Caco-2 (cell line): ENCODE measurements around the gene NADK. TPM values are rescaled to one million over a fixed set of nuclear protein-coding genes. Genes with fewer than 3 reads are reported as not detected.
"Not testable (repeated sequence)": the region's sequence is repeated elsewhere in the genome, so short reads cannot be mapped to it uniquely, and the experiment has no call there.

ENCODE experiments used
- BruUV-seq: library from RNA; stranded (reverse); fragments of 400-500 nt; replicated peaks from 2 replicates; lab custom pipeline; 2021; lab: Mats Ljungman, UMichigan
- CTCF ChIA-PET: fragments of 300-600 bp; sonication (Branson Sonifier 250); formaldehyde crosslinking; loops from one replicate; lab custom pipeline; 2022; ENCODE audit warnings: antibody characterized with exemption; lab: Charles Lee
- POLR2A ChIA-PET: fragments of 300-600 bp; sonication (Branson Sonifier 250); formaldehyde crosslinking; loops from one replicate; lab custom pipeline; 2022; ENCODE audit warnings: antibody characterized with exemption; lab: Charles Lee
- DNase-seq, 2 experiments: peaks; one replicate each; pipeline versions ENCODE4 v3.0.0 to v3.0.0-alpha.2; 2020 to 2022
- H3K27me3 ChIP-seq: replicated peaks from 2 replicates; pipeline ENCODE4 v1.6.0; 2011; ENCODE audit warnings: low read length; ENCODE audit not compliant: control insufficient read depth, insufficient read depth
- H3K36me3 ChIP-seq: 2 replicates; pipeline ENCODE4 v1.5.1; 2011; ENCODE audit warnings: low read length; ENCODE audit not compliant: control insufficient read depth, insufficient read depth
- H3K4me1 ChIP-seq: fragments of 250-450 bp; sonication (Bioruptor Pico); 2 replicates; pipeline ENCODE4 v1.5.1; 2020; ENCODE audit warnings: mild to moderate bottlenecking
- H3K4me3 ChIP-seq: 2 replicates; pipeline ENCODE4 v1.5.1; 2011; ENCODE audit warnings: low read depth, mild to moderate bottlenecking, control low read depth, low read length
- H3K9me3 ChIP-seq: fragments of 250-450 bp; sonication (Bioruptor Pico); 2 replicates; pipeline ENCODE4 v1.5.1; 2020; ENCODE audit warnings: mild to moderate bottlenecking, moderate library complexity
- H3K27ac Mint-ChIP-seq: one replicate; pipeline ENCODE4 v1.8.0; 2022; ENCODE audit warnings: mixed read lengths; ENCODE audit not compliant: unreplicated experiment
- H3K27me3 Mint-ChIP-seq: one replicate; pipeline ENCODE4 v1.8.0; 2022; ENCODE audit warnings: mixed read lengths; ENCODE audit not compliant: insufficient read depth, unreplicated experiment
- H3K36me3 Mint-ChIP-seq: one replicate; pipeline ENCODE4 v1.8.0; 2022; ENCODE audit warnings: mild to moderate bottlenecking, mixed read lengths; ENCODE audit not compliant: insufficient read depth, unreplicated experiment
- H3K4me1 Mint-ChIP-seq: one replicate; pipeline ENCODE4 v1.8.0; 2022; ENCODE audit warnings: low read depth, mixed read lengths; ENCODE audit not compliant: unreplicated experiment
- H3K4me3 Mint-ChIP-seq: one replicate; pipeline ENCODE4 v1.8.0; 2022; ENCODE audit warnings: mild to moderate bottlenecking, moderate library complexity, mixed read lengths; ENCODE audit not compliant: unreplicated experiment
- H3K9me3 Mint-ChIP-seq: one replicate; pipeline ENCODE4 v1.8.0; 2022; ENCODE audit warnings: mixed read lengths; ENCODE audit not compliant: unreplicated experiment
- intact Hi-C: fragments of 100-400 bp; cut with micrococcal nuclease; formaldehyde crosslinking; loops from one replicate; pipeline ENCODE4 v1.10.0; 2022; ENCODE audit not compliant: unreplicated experiment
- total RNA-seq: library from RNA; stranded (reverse); gene quantifications from 2 replicates; pipeline ENCODE4 v1.2.3, GENCODE V29; 2022
- TF ChIP-seq, protein P1 (sequence below), 2 experiments: fragments of 200-600 bp in 1 of 2; IDR thresholded peaks; 1 replicate in 1 of 2; 2 replicates in 1 of 2; pipeline versions ENCODE4 v1.5.1 to v1.8.0; 2011 to 2022; ENCODE audit warnings: antibody characterized with exemption in 1 of 2, control low read depth in 1 of 2, inconsistent platforms in 1 of 2, low read depth in 1 of 2, low read length in 1 of 2, mild to moderate bottlenecking in 1 of 2, moderate library complexity in 1 of 2; ENCODE audit not compliant: insufficient read depth in 1 of 2, severe bottlenecking in 1 of 2, unreplicated experiment in 1 of 2

NADK gene
- total RNA-seq, 1 experiment from 2014 or later = 85.8 TPM

DNA sequence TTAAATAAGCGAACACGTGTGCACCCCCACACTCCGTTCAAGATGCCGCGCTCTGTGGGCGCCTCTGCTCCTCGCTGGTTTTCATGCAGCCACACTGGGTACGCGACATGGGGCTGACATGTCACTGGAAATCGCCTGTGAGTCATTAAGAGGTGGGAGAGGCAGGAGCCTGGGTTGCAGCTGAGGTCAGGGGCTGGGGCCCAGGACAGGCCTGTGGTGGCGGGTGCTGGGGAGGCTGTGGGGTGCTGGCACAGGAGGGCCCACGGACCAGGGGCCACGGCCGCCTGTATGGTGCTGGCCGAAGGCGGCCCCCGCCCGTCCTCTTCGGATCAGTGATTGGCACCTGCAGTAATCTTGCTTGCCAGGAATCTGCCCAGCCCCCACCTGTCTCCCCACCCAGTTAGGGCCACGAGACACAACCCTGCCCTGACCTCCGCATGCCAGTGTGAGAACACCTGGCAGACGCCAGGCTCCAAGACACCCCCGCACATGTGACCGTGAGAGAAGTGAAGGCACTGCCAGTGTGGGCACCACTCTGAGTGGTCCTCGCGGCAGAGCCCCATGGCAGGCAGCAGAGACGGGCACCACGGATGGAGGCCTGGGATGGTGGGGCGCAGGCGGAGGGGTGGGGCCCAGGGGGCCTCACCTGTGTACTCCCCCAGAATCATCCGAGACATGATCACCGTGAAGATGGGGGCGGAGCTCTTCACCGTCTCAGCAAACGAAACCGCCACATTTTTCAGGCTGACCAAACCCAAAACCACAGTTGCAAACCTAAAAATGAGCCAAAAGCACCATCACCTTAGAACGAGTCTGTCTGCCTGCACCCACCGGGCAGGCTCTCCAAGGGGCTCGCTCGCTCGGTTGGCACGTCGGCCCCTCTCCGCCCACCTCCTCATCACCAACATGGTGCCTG lies 40.3 kb downstream of the NADK start:
- POLR2A ChIA-PET, H3K9me3 Mint-ChIP-seq, H3K4me1 ChIP-seq, H3K27ac Mint-ChIP-seq, H3K36me3 ChIP-seq, H3K9me3 ChIP-seq, DNase-seq, CTCF ChIA-PET, BruUV-seq, H3K4me3 ChIP-seq, H3K27me3 Mint-ChIP-seq, H3K4me1 Mint-ChIP-seq, H3K4me3 Mint-ChIP-seq, H3K27me3 ChIP-seq, intact Hi-C loops: not testable (repeated sequence)
- H3K36me3 Mint-ChIP-seq = peaks cover 16% of the 10 kb centered on the region

DNA sequence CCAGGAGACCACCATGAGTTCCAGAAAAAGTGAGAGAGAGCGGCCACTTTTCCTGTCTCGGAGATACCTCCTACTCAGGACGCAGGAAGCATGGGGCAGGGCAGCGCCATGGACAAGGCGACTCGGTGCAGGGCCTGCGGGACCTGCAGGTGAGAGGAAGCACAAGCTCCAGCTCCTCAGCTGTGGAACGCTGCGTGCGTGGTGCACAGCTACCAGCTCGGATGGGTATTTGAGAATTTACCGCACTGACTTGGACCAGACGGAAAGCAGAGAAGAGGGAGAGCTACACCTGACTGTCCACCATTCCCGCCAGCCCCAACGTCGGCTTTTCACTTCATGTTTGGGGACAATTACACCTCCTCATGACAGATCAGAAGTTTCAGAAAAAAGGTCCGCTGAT lies 45.9 kb downstream of the NADK start:
- CTCF ChIA-PET = no interaction called here
- H3K27ac Mint-ChIP-seq = no peak overlapping the region
- POLR2A ChIA-PET = no interaction called here

DNA sequence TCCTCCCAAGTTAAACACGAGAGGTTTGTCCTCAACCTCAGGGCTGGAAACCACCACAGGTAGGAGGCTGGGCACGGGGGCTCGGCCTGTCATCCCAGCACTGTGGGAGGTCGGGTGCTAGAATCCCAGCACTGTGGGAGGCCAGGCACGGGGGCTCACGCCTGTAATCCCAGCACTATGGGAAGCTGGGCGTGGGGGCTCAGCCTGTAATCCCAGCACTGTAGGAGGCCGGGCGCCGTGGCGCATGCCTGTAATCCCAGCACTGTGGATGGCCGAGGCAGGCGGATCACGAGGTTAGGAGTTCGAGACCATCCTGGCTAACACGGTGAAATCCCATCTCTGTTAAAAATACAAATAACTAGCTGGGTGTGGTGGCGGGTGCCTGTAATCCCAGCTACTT lies 47.4 kb downstream of the NADK start:
- Mint-ChIP-seq H3K36me3 (peaks cover 21% of the 10 kb centered on the region), H3K27me3 (no peaks in the 10 kb centered on the region), H3K4me3 (no peak overlapping the region), H3K4me1 (no peaks in the 10 kb centered on the region), H3K27ac (no peak overlapping the region), H3K9me3 (no peaks in the 10 kb centered on the region)
- DNase-seq = no peak
- Histone ChIP-seq H3K9me3 (no peaks in the 10 kb centered on the region), H3K4me3 (no peak overlapping the region), H3K36me3 (no peaks in the 10 kb centered on the region), H3K4me1 (no peaks in the 10 kb centered on the region), H3K27me3 (no peaks in the 10 kb centered on the region)
- POLR2A ChIA-PET = no interaction called here
- TF ChIP-seq, protein P1, sequence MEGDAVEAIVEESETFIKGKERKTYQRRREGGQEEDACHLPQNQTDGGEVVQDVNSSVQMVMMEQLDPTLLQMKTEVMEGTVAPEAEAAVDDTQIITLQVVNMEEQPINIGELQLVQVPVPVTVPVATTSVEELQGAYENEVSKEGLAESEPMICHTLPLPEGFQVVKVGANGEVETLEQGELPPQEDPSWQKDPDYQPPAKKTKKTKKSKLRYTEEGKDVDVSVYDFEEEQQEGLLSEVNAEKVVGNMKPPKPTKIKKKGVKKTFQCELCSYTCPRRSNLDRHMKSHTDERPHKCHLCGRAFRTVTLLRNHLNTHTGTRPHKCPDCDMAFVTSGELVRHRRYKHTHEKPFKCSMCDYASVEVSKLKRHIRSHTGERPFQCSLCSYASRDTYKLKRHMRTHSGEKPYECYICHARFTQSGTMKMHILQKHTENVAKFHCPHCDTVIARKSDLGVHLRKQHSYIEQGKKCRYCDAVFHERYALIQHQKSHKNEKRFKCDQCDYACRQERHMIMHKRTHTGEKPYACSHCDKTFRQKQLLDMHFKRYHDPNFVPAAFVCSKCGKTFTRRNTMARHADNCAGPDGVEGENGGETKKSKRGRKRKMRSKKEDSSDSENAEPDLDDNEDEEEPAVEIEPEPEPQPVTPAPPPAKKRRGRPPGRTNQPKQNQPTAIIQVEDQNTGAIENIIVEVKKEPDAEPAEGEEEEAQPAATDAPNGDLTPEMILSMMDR (IDR thresholded peaks at IDR 0.05; ENCODE audit: insufficient read depth in 1 of 2, low read depth in 1 of 2, low read length in 1 of 2, severe bottlenecking in 1 of 2, unreplicated experiment in 1 of 2) = no peak
- CTCF ChIA-PET = no interaction called here
- BruUV-seq = no TSS peak
- intact Hi-C loops = no loop called here

More for the DNA sequence above, 45.9 kb downstream of the NADK start:
- no peaks in the 10 kb centered on the region for H3K4me1 Mint-ChIP-seq
- Histone ChIP-seq H3K4me3 (no peak overlapping the region), H3K4me1 (no peaks in the 10 kb centered on the region), H3K27me3 (no peaks in the 10 kb centered on the region), H3K9me3 (no peaks in the 10 kb centered on the region), H3K36me3 (no peaks in the 10 kb centered on the region)
- TF ChIP-seq, protein P1 (IDR thresholded peaks at IDR 0.05; ENCODE audit: insufficient read depth in 1 of 2, low read depth in 1 of 2, low read length in 1 of 2, severe bottlenecking in 1 of 2, unreplicated experiment in 1 of 2) = no peak
- no peaks in the 10 kb centered on the region for H3K27me3 Mint-ChIP-seq
- BruUV-seq = no TSS peak
- H3K9me3 Mint-ChIP-seq = no peaks in the 10 kb centered on the region
- no peak overlapping the region for H3K4me3 Mint-ChIP-seq
- intact Hi-C loops = no loop called here
- DNase-seq = no peak
- H3K36me3 Mint-ChIP-seq = peaks cover 18% of the 10 kb centered on the region

DNA sequence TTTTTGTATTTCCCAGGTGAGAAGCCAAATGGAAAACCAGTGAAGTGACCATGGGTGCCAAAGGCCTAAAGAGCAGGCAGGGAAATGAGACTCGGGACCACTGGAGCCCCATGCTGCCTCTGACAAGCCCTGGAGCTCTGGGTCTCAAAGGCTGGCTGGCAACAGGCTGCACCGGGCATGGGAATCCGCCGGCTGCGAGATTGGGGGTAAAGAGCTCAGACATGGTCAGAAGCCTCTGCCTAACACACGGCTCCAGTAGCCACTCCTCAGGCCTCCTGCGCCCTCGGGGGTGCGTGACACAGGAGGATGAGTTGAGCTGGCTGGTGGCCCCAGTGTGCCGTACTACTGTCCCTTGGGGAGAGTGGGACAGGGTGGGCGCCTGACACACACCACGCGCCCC lies 48.0 kb downstream of the NADK start:
- H3K4me1 Mint-ChIP-seq, H3K27me3 Mint-ChIP-seq, H3K9me3 ChIP-seq, H3K9me3 Mint-ChIP-seq, H3K27me3 ChIP-seq, POLR2A ChIA-PET, CTCF ChIA-PET, H3K4me1 ChIP-seq, H3K27ac Mint-ChIP-seq, H3K4me3 ChIP-seq, intact Hi-C loops, H3K4me3 Mint-ChIP-seq, H3K36me3 ChIP-seq, DNase-seq, BruUV-seq: not testable (repeated sequence)
- H3K36me3 Mint-ChIP-seq = peaks cover 21% of the 10 kb centered on the region

DNA sequence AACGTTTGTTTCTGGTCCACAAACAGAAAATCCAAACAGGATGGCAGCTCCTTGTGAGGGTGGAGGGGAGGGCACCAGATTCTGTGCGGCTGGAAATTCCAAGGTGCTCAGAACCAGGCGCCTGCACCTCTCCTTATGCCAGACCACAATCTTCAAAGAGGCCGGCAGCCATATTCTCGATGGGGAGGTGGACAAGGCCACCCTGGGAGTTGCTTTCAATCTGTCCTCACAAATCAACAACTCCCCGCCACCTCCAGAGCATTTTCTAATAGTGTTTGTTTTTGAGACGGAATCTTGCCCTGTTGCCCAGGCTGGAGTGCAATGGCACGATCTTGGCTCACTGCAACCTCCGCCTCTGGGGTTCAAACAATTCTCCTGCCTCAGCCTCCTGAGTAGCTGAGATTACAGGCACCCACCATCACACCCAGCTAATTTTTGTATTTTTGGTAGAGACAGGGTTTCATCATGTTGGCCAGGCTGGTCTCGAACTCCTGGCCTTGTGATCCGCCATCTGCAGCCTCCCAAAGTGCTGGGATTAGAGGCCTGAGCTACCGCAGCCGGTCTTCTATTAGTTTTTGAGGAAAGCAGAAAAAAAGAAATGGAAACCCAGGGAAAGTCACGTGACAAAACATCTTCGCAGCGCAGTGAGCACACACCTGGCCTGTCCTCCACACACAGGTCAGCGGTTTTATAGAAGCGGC lies 49.0 kb downstream of the NADK start:
- H3K27me3 ChIP-seq, DNase-seq, POLR2A ChIA-PET, H3K27ac Mint-ChIP-seq, BruUV-seq, H3K27me3 Mint-ChIP-seq, H3K4me1 Mint-ChIP-seq, H3K9me3 Mint-ChIP-seq, H3K9me3 ChIP-seq, H3K4me1 ChIP-seq, H3K36me3 ChIP-seq, CTCF ChIA-PET, H3K4me3 Mint-ChIP-seq, H3K4me3 ChIP-seq: not testable (repeated sequence)
- intact Hi-C loops = loop anchor here (5.0 kb wide), 1 partner anchor 62 kb away; no protein-coding TSS in a partner anchor
- H3K36me3 Mint-ChIP-seq = peaks cover 25% of the 10 kb centered on the region
